T-cell (primary cell): ENCODE results near the gene UCHL5. TPM values are rescaled to one million over a fixed set of nuclear protein-coding genes. Genes with fewer than 3 reads are reported as not detected.

Source experiments
- ATAC-seq, 4 experiments: fragments of 200-7000 bp in 3 of 4; fragments of 150-1000 bp in 1 of 4; cut with Tn5 transposase; replicated peaks in 1 of 4; 1 replicate in 3 of 4; 2 replicates in 1 of 4; pipeline ENCODE4 v1.10.0; 2021; ENCODE audit warnings: moderate library complexity in 3 of 4, mild to moderate bottlenecking in 2 of 4, moderate number of reproducible peaks in 1 of 4
- CTCF ChIA-PET, 2 donors: fragments of 300-600 bp; sonication (Branson Sonifier 250); formaldehyde crosslinking; loops; one replicate each; lab custom pipeline; 2022; ENCODE audit warnings: antibody characterized with exemption in 2 of 2; lab: Charles Lee
- POLR2A ChIA-PET, 2 donors: fragments of 300-600 bp; sonication (Branson Sonifier 250); formaldehyde crosslinking; loops; one replicate each; lab custom pipeline; 2022; ENCODE audit warnings: antibody characterized with exemption in 2 of 2; lab: Charles Lee
- DNase-seq, 35 experiments: peaks; one replicate each; pipeline versions ENCODE4 v3.0.0 to v3.0.0-alpha.2; 2013 to 2023
- H3K27ac ChIP-seq: one replicate; pipeline ENCODE4 v1.5.1; 2013; ENCODE audit warnings: low read length
- H3K27me3 ChIP-seq, 2 experiments: replicated peaks in 1 of 2; 1 replicate in 1 of 2; 2 replicates in 1 of 2; pipeline versions ENCODE4 v1.6.1 to v1.7.0; 2013; ENCODE audit warnings: low read length in 1 of 2, mixed read lengths in 1 of 2; ENCODE audit not compliant: control insufficient read depth in 2 of 2, insufficient read depth in 2 of 2; ENCODE audit errors: extremely low read depth in 1 of 2
- H3K36me3 ChIP-seq, 2 donors: 1 replicate in 1 of 2; 2 replicates in 1 of 2; pipeline versions ENCODE4 v1.6.1 to v1.7.0; 2013; ENCODE audit warnings: low read length in 1 of 2; ENCODE audit not compliant: control insufficient read depth in 2 of 2, insufficient read depth in 1 of 2; ENCODE audit errors: extremely low read depth in 1 of 2
- H3K4me1 ChIP-seq, 2 experiments: 1 replicate in 1 of 2; 2 replicates in 1 of 2; pipeline versions ENCODE4 v1.6.1 to v1.7.0; 2013; ENCODE audit warnings: low read length in 2 of 2, mixed read lengths in 1 of 2; ENCODE audit not compliant: insufficient read depth in 2 of 2, control insufficient read depth in 1 of 2; ENCODE audit errors: extremely low read depth in 1 of 2
- H3K4me3 ChIP-seq, 2 donors: 1 replicate in 1 of 2; 2 replicates in 1 of 2; pipeline versions ENCODE4 v1.5.1 to v1.7.0; 2013; ENCODE audit warnings: mild to moderate bottlenecking in 2 of 2, low read length in 1 of 2, moderate library complexity in 1 of 2; ENCODE audit not compliant: control insufficient read depth in 1 of 2; ENCODE audit errors: extremely low read depth in 1 of 2
- H3K9me3 ChIP-seq: 2 replicates; pipeline ENCODE4 v1.7.0; 2013
- H3K27ac Mint-ChIP-seq, 2 donors: one replicate each; pipeline ENCODE4 v1.8.0; 2020 to 2021; ENCODE audit warnings: mild to moderate bottlenecking in 2 of 2, mixed read lengths in 2 of 2
- H3K27me3 Mint-ChIP-seq, 2 donors: one replicate each; pipeline ENCODE4 v1.8.0; 2021 to 2022; ENCODE audit warnings: mixed read lengths in 2 of 2
- H3K36me3 Mint-ChIP-seq: one replicate; pipeline ENCODE4 v1.8.0; 2021; ENCODE audit warnings: mixed read lengths
- H3K4me1 Mint-ChIP-seq, 3 donors: one replicate each; pipeline ENCODE4 v1.8.0; 2020 to 2022; ENCODE audit warnings: mixed read lengths in 3 of 3, mild to moderate bottlenecking in 1 of 3
- H3K4me3 Mint-ChIP-seq, 3 donors: one replicate each; pipeline ENCODE4 v1.8.0; 2020 to 2022; ENCODE audit warnings: mild to moderate bottlenecking in 3 of 3, mixed read lengths in 3 of 3, moderate library complexity in 3 of 3
- H3K9me3 Mint-ChIP-seq, 3 donors: one replicate each; pipeline ENCODE4 v1.8.0; 2020 to 2022; ENCODE audit warnings: mixed read lengths in 3 of 3
- WGBS: methylation state at CpG from one replicate; pipeline ENCODE4 v1.1.5; 2013; ENCODE audit warnings: missing lambda C conversion rate; ENCODE audit not compliant: insufficient coverage; 5-methylcytosine and 5-hydroxymethylcytosine counted together
- total RNA-seq, 35 experiments: library from RNA in 6 of 35; stranded (reverse) in 6 of 35; fragments of 120-200 nt in 1 of 35; gene quantifications; one replicate each; pipeline versions ENCODE4 v1.2.1 to v1.2.4 and lab custom pipeline; 2013 to 2026

UCHL5 gene
- total RNA-seq, 5 donors from 2014 or later (not counting 1 experiment from before 2014, with no cell fraction given), result 20.8 to 32.2 (median 27.1) TPM

DNA sequence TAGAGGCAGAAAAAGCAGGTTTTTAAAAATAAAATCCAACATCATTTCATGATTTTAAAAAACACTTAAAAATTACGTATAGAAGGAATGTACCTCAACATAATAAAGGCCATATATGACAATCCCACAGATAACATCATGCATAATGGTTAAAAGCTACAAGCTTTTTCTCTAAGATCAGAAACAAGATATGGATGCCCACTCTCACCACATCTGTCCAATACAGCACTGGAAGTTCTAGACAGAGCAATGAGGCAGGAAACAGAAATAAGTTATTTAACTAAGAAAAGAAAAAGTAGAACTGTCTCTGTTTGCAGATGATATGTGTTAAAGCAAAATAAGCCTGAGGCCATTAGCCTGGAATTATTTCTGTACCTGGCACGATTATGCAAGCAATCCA is 96.3 kb downstream of the UCHL5 start:
- POLR2A ChIA-PET, result no interaction called here
- H3K27me3 Mint-ChIP-seq, result no peaks in the 10 kb centered on the region
- CTCF ChIA-PET, result interaction anchor here in 1 of 2 donors (0.5 to 0.7 kb wide), 2 partner anchors 48 to 642 kb away, joined by 4 to 5 read pairs; no protein-coding TSS in a partner anchor

More for the DNA sequence above, 96.3 kb downstream of the UCHL5 start:
- no peaks in the 10 kb centered on the region for H3K27me3 ChIP-seq
- DNase-seq (no peak), ATAC-seq (no peak)
- no peak overlapping the region for H3K27ac ChIP-seq
- Mint-ChIP-seq H3K9me3 (no peaks in the 10 kb centered on the region), H3K27ac (no peak overlapping the region), H3K4me3 (no peak overlapping the region), H3K36me3 (peaks cover 6% of the 10 kb centered on the region), H3K4me1 (peaks cover 0 to 4% (median 0%) of the 10 kb centered on the region in 3 donors)
- 60% methylated on average over 1 of the region's 2 CpGs for WGBS
- H3K36me3 ChIP-seq, result no peaks in the 10 kb centered on the region
- H3K4me3 ChIP-seq, result no peak overlapping the region
- H3K9me3 ChIP-seq, result no peaks in the 10 kb centered on the region
- peaks cover 0 to 2% of the 10 kb centered on the region in 2 experiments for H3K4me1 ChIP-seq

Other genes with a start within 250 kb of the UCHL5 start
- 10 to 100 TPM; 54.3 to 66.4 (median 62.3) TPM for gene RO60, start 252 bp upstream of the UCHL5 start, total RNA-seq
- gene GLRX2, start 46.1 kb upstream of the UCHL5 start, total RNA-seq, result 10 to 100 TPM in 3 of 5 donors, 1 to 10 TPM in 2; 6.8 to 16.0 (median 13.5) TPM
- gene CDC73, start 62.7 kb upstream of the UCHL5 start, total RNA-seq, result 10 to 100 TPM; 54.1 to 64.4 (median 57.4) TPM
- 10 to 100 TPM in 2 of 5 donors, 1 to 10 TPM in 2, under 1 TPM in 1; 0.15 to 16.6 (median 3.4) TPM for gene B3GALT2, start 127.3 kb upstream of the UCHL5 start, total RNA-seq